ENCODE measurements around the gene NDUFS7. TPM values are rescaled to one million over a fixed set of nuclear protein-coding genes. Genes with fewer than 3 reads are reported as not detected.

Gene NDUFS7
- polyA plus RNA-seq, 3 donors: 119 to 232 (median 211) TPM

GRCh38 chr19:1373534-1374249 is 10.0 kb upstream of the NDUFS7 start:
- 95% methylated on average over 17 of the region's 22 CpGs for WGBS (ENCODE audit: insufficient coverage)
- no peaks in the 10 kb centered on the region for H3K9me3 ChIP-seq (replicated peaks in 1 of 2; ENCODE audit: control insufficient read depth in 1 of 2, insufficient read depth in 1 of 2, low read length in 2 of 2)
- peaks cover 44 to 57% of the 10 kb centered on the region in 2 donors for H3K36me3 Mint-ChIP-seq
- no peak overlapping the region for H3K4me3 ChIP-seq (replicated peaks in 1 of 3; ENCODE audit: low read depth in 2 of 3, low read length in 3 of 3)
- intact Hi-C loops (cut with micrococcal nuclease): no loop called here
- H3K79me2 ChIP-seq (ENCODE audit: insufficient read depth, low read length): no peaks in the 10 kb centered on the region
- peaks cover 14 to 39% of the 10 kb centered on the region in 2 donors for H3K36me3 ChIP-seq (replicated peaks in 1 of 2; ENCODE audit: control insufficient read depth in 1 of 2, insufficient read depth in 2 of 2, low read length in 2 of 2)
- no peak overlapping the region for H2AFZ ChIP-seq (ENCODE audit: insufficient read depth, low read depth, low read length, poor library complexity, severe bottlenecking)
- no peaks in the 10 kb centered on the region for H3K27me3 Mint-ChIP-seq (ENCODE audit: low read depth in 3 of 3)
- no peaks in the 10 kb centered on the region for H3K4me1 Mint-ChIP-seq
- no peak overlapping the region for H3K9ac ChIP-seq (ENCODE audit: insufficient read depth, low read length, poor library complexity, severe bottlenecking)
- H3K4me2 ChIP-seq (replicated peaks; ENCODE audit: extremely low read depth, low read length, poor library complexity, severe bottlenecking): no peak overlapping the region
- TF ChIP-seq CTCF (IDR thresholded peaks at IDR 0.05): no peak
- no peak overlapping the region for H3K27ac Mint-ChIP-seq
- H3K27ac ChIP-seq (ENCODE audit: low read depth in 1 of 2, low read length in 2 of 2): no peak overlapping the region
- H3K9me3 Mint-ChIP-seq: no peaks in the 10 kb centered on the region
- no peaks in the 10 kb centered on the region for H4K20me1 ChIP-seq (ENCODE audit: insufficient read depth, low read length)
- H3K27me3 ChIP-seq (ENCODE audit: control insufficient read depth in 2 of 2, insufficient read depth in 2 of 2, low read length in 2 of 2): no peaks in the 10 kb centered on the region
- no peak overlapping the region for H3K4me3 Mint-ChIP-seq
- no peaks in the 10 kb centered on the region for H3K4me1 ChIP-seq (ENCODE audit: control insufficient read depth in 1 of 2, insufficient read depth in 2 of 2, low read length in 2 of 2)
- DNase-seq: no peak

- H3K27me3 Mint-ChIP-seq (ENCODE audit: low read depth in 3 of 3): no peaks in the 10 kb centered on the region
- Histone ChIP-seq H3K4me2 (replicated peaks; ENCODE audit: extremely low read depth, low read length, poor library complexity, severe bottlenecking) (no peak overlapping the region), H3K9me3 (replicated peaks in 1 of 2; ENCODE audit: control insufficient read depth in 1 of 2, insufficient read depth in 1 of 2, low read length in 2 of 2) (no peaks in the 10 kb centered on the region), H3K4me3 (replicated peaks in 1 of 3; ENCODE audit: low read depth in 2 of 3, low read length in 3 of 3) (no peak overlapping the region), H3K27ac (ENCODE audit: low read depth in 1 of 2, low read length in 2 of 2) (no peak overlapping the region), H3K9ac (ENCODE audit: insufficient read depth, low read length, poor library complexity, severe bottlenecking) (no peak overlapping the region), H3K4me1 (ENCODE audit: control insufficient read depth in 1 of 2, insufficient read depth in 2 of 2, low read length in 2 of 2) (no peaks in the 10 kb centered on the region), H3K79me2 (ENCODE audit: insufficient read depth, low read length) (no peaks in the 10 kb centered on the region), H2AFZ (ENCODE audit: insufficient read depth, low read depth, low read length, poor library complexity, severe bottlenecking) (no peak overlapping the region), H3K27me3 (ENCODE audit: control insufficient read depth in 2 of 2, insufficient read depth in 2 of 2, low read length in 2 of 2) (no peaks in the 10 kb centered on the region), H3K36me3 (replicated peaks in 1 of 2; ENCODE audit: control insufficient read depth in 1 of 2, insufficient read depth in 2 of 2, low read length in 2 of 2) (peaks cover 14 to 39% of the 10 kb centered on the region in 2 donors), H4K20me1 (ENCODE audit: insufficient read depth, low read length) (no peaks in the 10 kb centered on the region)
- H3K9me3 Mint-ChIP-seq: no peaks in the 10 kb centered on the region
- intact Hi-C loops (cut with micrococcal nuclease): no loop called here
- no peak for DNase-seq
- no peak for TF ChIP-seq CTCF (IDR thresholded peaks at IDR 0.05)
- no peak overlapping the region for H3K27ac Mint-ChIP-seq
- peaks cover 43 to 57% of the 10 kb centered on the region in 2 donors for H3K36me3 Mint-ChIP-seq
- no peak overlapping the region for H3K4me3 Mint-ChIP-seq
- no peaks in the 10 kb centered on the region for H3K4me1 Mint-ChIP-seq
- WGBS (ENCODE audit: insufficient coverage): 84% methylated on average over 12 of the region's 12 CpGs
Observed at GRCh38 chr19:1374250-1374577, 9.5 kb upstream of the NDUFS7 start.

Measured in CD14-positive monocyte (primary cell).